T-helper 2 cell treated with Interferon-gamma antibody and Interleukin-4, amounts not matched to agents 5 μg/mL and 100 μg/mL, for 36 hours (primary cell): ENCODE measurements around the gene B4GALT4.

ENCODE experiments used
- DNase-seq: peaks from one replicate; pipeline ENCODE4 v3.0.0; 2021; ENCODE audit warnings: low spot score
- H3K27ac Mint-ChIP-seq: one replicate; pipeline ENCODE4 v1.8.0; 2021; ENCODE audit warnings: mild to moderate bottlenecking, mixed read lengths
- H3K27me3 Mint-ChIP-seq: one replicate; pipeline ENCODE4 v1.8.0; 2021; ENCODE audit warnings: low read depth, mixed read lengths
- H3K36me3 Mint-ChIP-seq: one replicate; pipeline ENCODE4 v1.8.0; 2021; ENCODE audit warnings: low read depth, mixed read lengths
- H3K4me1 Mint-ChIP-seq: one replicate; pipeline ENCODE4 v1.8.0; 2021; ENCODE audit warnings: low read depth, mixed read lengths
- H3K4me3 Mint-ChIP-seq: one replicate; pipeline ENCODE4 v1.8.0; 2022; ENCODE audit warnings: mild to moderate bottlenecking, moderate library complexity, mixed read lengths
- H3K9me3 Mint-ChIP-seq: one replicate; pipeline ENCODE4 v1.8.0; 2021; ENCODE audit warnings: mixed read lengths

The B4GALT4 gene

GRCh38 chr3:119228373-119229145 is 12.1 kb downstream of the B4GALT4 start:
- no peaks in the 10 kb centered on the region for H3K9me3 Mint-ChIP-seq
- no peak overlapping the region for H3K27ac Mint-ChIP-seq
- peaks cover 12% of the 10 kb centered on the region for H3K4me1 Mint-ChIP-seq
- DNase-seq = no peak
- H3K4me3 Mint-ChIP-seq = no peak overlapping the region
- peaks cover 64% of the 10 kb centered on the region for H3K36me3 Mint-ChIP-seq
- H3K27me3 Mint-ChIP-seq = no peaks in the 10 kb centered on the region

GRCh38 chr3:119227070-119227850 is 13.4 kb downstream of the B4GALT4 start:
- Mint-ChIP-seq H3K4me1 (peaks cover 12% of the 10 kb centered on the region), H3K9me3 (no peaks in the 10 kb centered on the region), H3K4me3 (no peak overlapping the region), H3K27ac (no peak overlapping the region), H3K27me3 (no peaks in the 10 kb centered on the region), H3K36me3 (peaks cover 64% of the 10 kb centered on the region)
- no peak for DNase-seq

GRCh38 chr3:119225121-119225520 is 15.6 kb downstream of the B4GALT4 start:
- Mint-ChIP-seq H3K9me3 (no peaks in the 10 kb centered on the region), H3K4me3 (no peak overlapping the region), H3K27ac (peak overlapping the region; percentile 41), H3K27me3 (no peaks in the 10 kb centered on the region), H3K36me3 (peaks cover 63% of the 10 kb centered on the region), H3K4me1 (peaks cover 8% of the 10 kb centered on the region)
- DNase-seq = no peak

- peaks cover 19% of the 10 kb centered on the region for H3K4me1 Mint-ChIP-seq
- no peak overlapping the region for H3K4me3 Mint-ChIP-seq
- H3K27me3 Mint-ChIP-seq = no peaks in the 10 kb centered on the region
- H3K9me3 Mint-ChIP-seq = no peaks in the 10 kb centered on the region
- DNase-seq = no peak
- no peak overlapping the region for H3K27ac Mint-ChIP-seq
- H3K36me3 Mint-ChIP-seq = peaks cover 59% of the 10 kb centered on the region
Measured at GRCh38 chr3:119223511-119223910, 17.2 kb downstream of the B4GALT4 start.

- peaks cover 20% of the 10 kb centered on the region for H3K4me1 Mint-ChIP-seq
- peaks cover 49% of the 10 kb centered on the region for H3K36me3 Mint-ChIP-seq
- H3K27me3 Mint-ChIP-seq = no peaks in the 10 kb centered on the region
- no peak overlapping the region for H3K27ac Mint-ChIP-seq
- H3K4me3 Mint-ChIP-seq = no peak overlapping the region
- no peak for DNase-seq
- H3K9me3 Mint-ChIP-seq = no peaks in the 10 kb centered on the region
Measured at GRCh38 chr3:119222391-119222790, 18.3 kb downstream of the B4GALT4 start.

GRCh38 chr3:119221779-119222320 is 18.8 kb downstream of the B4GALT4 start:
- no peaks in the 10 kb centered on the region for H3K27me3 Mint-ChIP-seq
- H3K27ac Mint-ChIP-seq = no peak overlapping the region
- no peaks in the 10 kb centered on the region for H3K9me3 Mint-ChIP-seq
- peaks cover 51% of the 10 kb centered on the region for H3K36me3 Mint-ChIP-seq
- H3K4me3 Mint-ChIP-seq = no peak overlapping the region
- no peak for DNase-seq
- peaks cover 20% of the 10 kb centered on the region for H3K4me1 Mint-ChIP-seq

GRCh38 chr3:119220970-119221667 is 19.6 kb downstream of the B4GALT4 start:
- Mint-ChIP-seq H3K27me3 (no peaks in the 10 kb centered on the region), H3K4me1 (peaks cover 18% of the 10 kb centered on the region), H3K27ac (no peak overlapping the region), H3K9me3 (no peaks in the 10 kb centered on the region), H3K4me3 (no peak overlapping the region), H3K36me3 (peaks cover 48% of the 10 kb centered on the region)
- DNase-seq = no peak

GRCh38 chr3:119220198-119220597 is 20.5 kb downstream of the B4GALT4 start:
- Mint-ChIP-seq H3K9me3 (no peaks in the 10 kb centered on the region), H3K27ac (no peak overlapping the region), H3K4me3 (no peak overlapping the region), H3K36me3 (peaks cover 56% of the 10 kb centered on the region), H3K4me1 (peaks cover 17% of the 10 kb centered on the region), H3K27me3 (no peaks in the 10 kb centered on the region)
- no peak for DNase-seq

- DNase-seq = no peak
- Mint-ChIP-seq H3K4me1 (peaks cover 14% of the 10 kb centered on the region), H3K9me3 (no peaks in the 10 kb centered on the region), H3K4me3 (peak overlapping the region; percentile 28), H3K36me3 (peaks cover 57% of the 10 kb centered on the region), H3K27ac (peak overlapping the region; percentile 82), H3K27me3 (no peaks in the 10 kb centered on the region)
Measured at GRCh38 chr3:119219069-119219468, 21.6 kb downstream of the B4GALT4 start.

GRCh38 chr3:119211803-119212202 is 28.9 kb downstream of the B4GALT4 start:
- no peak for DNase-seq
- H3K4me3 Mint-ChIP-seq = no peak overlapping the region
- H3K36me3 Mint-ChIP-seq = peaks cover 48% of the 10 kb centered on the region
- no peaks in the 10 kb centered on the region for H3K9me3 Mint-ChIP-seq
- no peak overlapping the region for H3K27ac Mint-ChIP-seq
- no peaks in the 10 kb centered on the region for H3K27me3 Mint-ChIP-seq
- H3K4me1 Mint-ChIP-seq = peaks cover 11% of the 10 kb centered on the region

- Mint-ChIP-seq H3K4me3 (no peak overlapping the region), H3K4me1 (peaks cover 11% of the 10 kb centered on the region), H3K27me3 (no peaks in the 10 kb centered on the region), H3K9me3 (no peaks in the 10 kb centered on the region), H3K27ac (no peak overlapping the region), H3K36me3 (peaks cover 46% of the 10 kb centered on the region)
- no peak for DNase-seq
Measured at GRCh38 chr3:119211193-119211592, 29.5 kb downstream of the B4GALT4 start.

GRCh38 chr3:119207512-119207875 is 33.2 kb downstream of the B4GALT4 start:
- H3K4me3 Mint-ChIP-seq = no peak overlapping the region
- H3K27ac Mint-ChIP-seq = no peak overlapping the region
- no peaks in the 10 kb centered on the region for H3K9me3 Mint-ChIP-seq
- H3K27me3 Mint-ChIP-seq = no peaks in the 10 kb centered on the region
- DNase-seq = no peak
- peaks cover 24% of the 10 kb centered on the region for H3K36me3 Mint-ChIP-seq
- H3K4me1 Mint-ChIP-seq = peaks cover 11% of the 10 kb centered on the region

GRCh38 chr3:119206611-119207511 is 33.8 kb downstream of the B4GALT4 start:
- H3K4me3 Mint-ChIP-seq = peak overlapping the region; percentile 13
- H3K9me3 Mint-ChIP-seq = no peaks in the 10 kb centered on the region
- no peaks in the 10 kb centered on the region for H3K27me3 Mint-ChIP-seq
- H3K27ac Mint-ChIP-seq = no peak overlapping the region
- H3K4me1 Mint-ChIP-seq = peaks cover 11% of the 10 kb centered on the region
- H3K36me3 Mint-ChIP-seq = peaks cover 19% of the 10 kb centered on the region
- no peak for DNase-seq
